Testis (tissue), 3 donors: ENCODE measurements around the gene CADM1. TPM values are rescaled to one million over a fixed set of nuclear protein-coding genes. Genes with fewer than 3 reads are reported as not detected.

Experiments used
- DNase-seq: peaks from one replicate; pipeline ENCODE4 v3.0.0-alpha.2; 2019
- H3K27ac ChIP-seq, 2 donors: fragments of 200-600 bp; sonication (generic); one replicate each; pipeline ENCODE4 v1.5.1; 2019
- H3K27me3 ChIP-seq: fragments of 200-600 bp; sonication (generic); one replicate; pipeline ENCODE4 v1.5.1; 2019
- H3K36me3 ChIP-seq: fragments of 200-600 bp; sonication (generic); one replicate; pipeline ENCODE4 v1.5.1; 2017; ENCODE audit warnings: low read depth; ENCODE audit errors: missing control alignments
- H3K4me1 ChIP-seq: fragments of 200-600 bp; sonication (generic); one replicate; pipeline ENCODE4 v1.5.1; 2019
- H3K4me3 ChIP-seq, 2 donors: fragments of 200-600 bp; sonication (generic); one replicate each; pipeline ENCODE4 v1.5.1; 2017 to 2019
- H3K9me3 ChIP-seq: fragments of 200-600 bp; sonication (generic); one replicate; pipeline ENCODE4 v1.5.1; 2017
- CTCF ChIP-seq, 3 experiments: fragments of 450-650 bp in 2 of 3; fragments of 200-600 bp in 1 of 3; sonication (generic) in 1 of 3; IDR thresholded peaks; one replicate each; pipeline ENCODE4 v1.5.1; 2016 to 2019; ENCODE audit warnings: antibody characterized with exemption in 3 of 3, mild to moderate bottlenecking in 2 of 3, moderate library complexity in 1 of 3
- POLR2A ChIP-seq: fragments of 450-650 bp; IDR thresholded peaks from one replicate; pipeline ENCODE4 v1.6.1; 2017; ENCODE audit warnings: antibody characterized with exemption, mild to moderate bottlenecking, moderate library complexity
- WGBS, 2 donors: methylation state at CpG; one replicate each; pipeline ENCODE4 v1.1.5; 2018; 5-methylcytosine and 5-hydroxymethylcytosine counted together
- intact Hi-C: fragments of 100-400 bp; cut with DNase I; formaldehyde crosslinking; loops from one replicate; pipeline ENCODE4 v1.15.1; 2023; ENCODE audit warnings: low total_unique reads
- polyA plus RNA-seq: library from polyadenylated mRNA; stranded (reverse); fragments of 350-450 nt; fragmentation: Illumina TruSeq; extraction: RNeasy Lipid Tissue Mini Kit (QIAGEN cat#74804); gene quantifications from one replicate; pipeline ENCODE4 v1.2.3, GENCODE V29; 2014; ENCODE audit warnings: low read depth, low replicate concordance; ENCODE audit not compliant: insufficient read depth
- total RNA-seq, 2 donors: library from RNA; depleted of rRNA; stranded (reverse); fragments of >200 nt; gene quantifications; one replicate each; pipeline ENCODE4 v1.2.3, GENCODE V29; 2016

The CADM1 gene
- total and polyA plus RNA-seq, 3 donors from 2014 or later, result 135 to 230 (median 216) TPM

GRCh38 chr11:115430345-115430744, 73.9 kb downstream of the CADM1 start:
- WGBS, 2 donors, result 98 to 100% methylated on average over 1 of the region's 1 CpG
- intact Hi-C loops, result no loop called here
- H3K4me1 ChIP-seq, result no peaks in the 10 kb centered on the region
- H3K27me3 ChIP-seq, result no peaks in the 10 kb centered on the region
- no peak overlapping the region for H3K4me3 ChIP-seq
- H3K36me3 ChIP-seq, result no peaks in the 10 kb centered on the region
- DNase-seq, result no peak
- no peak overlapping the region for H3K27ac ChIP-seq
- TF ChIP-seq CTCF (IDR thresholded peaks at IDR 0.05) (no peak), POLR2A (no peak)
- no peaks in the 10 kb centered on the region for H3K9me3 ChIP-seq

GRCh38 chr11:115428306-115428705, 75.9 kb downstream of the CADM1 start:
- no peaks in the 10 kb centered on the region for H3K36me3 ChIP-seq
- no peaks in the 10 kb centered on the region for H3K4me1 ChIP-seq

GRCh38 chr11:115425816-115426215, 78.4 kb downstream of the CADM1 start:
- Histone ChIP-seq H3K27ac (no peak overlapping the region), H3K9me3 (no peaks in the 10 kb centered on the region), H3K4me3 (no peak overlapping the region), H3K27me3 (no peaks in the 10 kb centered on the region), H3K36me3 (no peaks in the 10 kb centered on the region), H3K4me1 (no peaks in the 10 kb centered on the region)
- intact Hi-C loops, result no loop called here
- no peak for DNase-seq
- TF ChIP-seq POLR2A, result no peak
- no peak for TF ChIP-seq CTCF (IDR thresholded peaks at IDR 0.05)
- 90 to 92% methylated on average over 7 of the region's 7 CpGs for WGBS, 2 donors

More at GRCh38 chr11:115428306-115428705, 75.9 kb downstream of the CADM1 start:
- intact Hi-C loops, result no loop called here
- H3K27me3 ChIP-seq, result no peaks in the 10 kb centered on the region
- H3K9me3 ChIP-seq, result no peaks in the 10 kb centered on the region
- no peak for DNase-seq
- no peak overlapping the region for H3K27ac ChIP-seq
- H3K4me3 ChIP-seq, result no peak overlapping the region
- TF ChIP-seq POLR2A (no peak), CTCF (IDR thresholded peaks at IDR 0.05) (no peak)

GRCh38 chr11:115425250-115425649, 79.0 kb downstream of the CADM1 start:
- WGBS, 2 donors, result 83 to 84% methylated on average over 5 of the region's 5 CpGs
- Histone ChIP-seq H3K27ac (no peak overlapping the region), H3K4me3 (no peak overlapping the region), H3K4me1 (no peaks in the 10 kb centered on the region), H3K36me3 (no peaks in the 10 kb centered on the region), H3K27me3 (no peaks in the 10 kb centered on the region), H3K9me3 (no peaks in the 10 kb centered on the region)
- intact Hi-C loops, result no loop called here
- no peak for DNase-seq
- TF ChIP-seq POLR2A, result no peak
- no peak for TF ChIP-seq CTCF (IDR thresholded peaks at IDR 0.05)

- H3K36me3 ChIP-seq, result no peaks in the 10 kb centered on the region
- DNase-seq, result no peak
- H3K27ac ChIP-seq, result no peak overlapping the region
- H3K27me3 ChIP-seq, result no peaks in the 10 kb centered on the region
- H3K4me3 ChIP-seq, result no peak overlapping the region
- H3K9me3 ChIP-seq, result no peaks in the 10 kb centered on the region
- intact Hi-C loops, result no loop called here
- no peaks in the 10 kb centered on the region for H3K4me1 ChIP-seq
- TF ChIP-seq CTCF (IDR thresholded peaks at IDR 0.05) (no peak), POLR2A (no peak)
- 64 to 83% methylated on average over 7 of the region's 7 CpGs for WGBS, 2 donors
Measured at GRCh38 chr11:115423728-115424459, 80.3 kb downstream of the CADM1 start.
